Measurements from ENCODE around the gene TEX38.

- TF ChIP-seq POLR2A (IDR thresholded peaks at IDR 0.05), result no peak
- no peak for TF ChIP-seq CTCF (IDR thresholded peaks at IDR 0.05)
- no peak for TF ChIP-seq POLR2AphosphoS5 (IDR thresholded peaks at IDR 0.05)
Measured at GRCh38 chr1:46705408-46705807, 33.8 kb downstream of the TEX38 start.
